COR-L47 (cell line): ENCODE data around the gene LY86.
"Not testable (repeated sequence)": the region's sequence is repeated elsewhere in the genome, so short reads cannot be mapped to it uniquely, and the experiment has no call there.

Experiments used
- DNase-seq: peaks from one replicate; lab custom pipeline; 2025; lab: John Stamatoyannopoulos, UW

LY86 gene

GRCh38 chr6:6596529-6597328, 8.2 kb downstream of the LY86 start:
- DNase-seq = no peak

- no peak for DNase-seq
These were observed 9.2 kb downstream of the LY86 start for GRCh38 chr6:6597682-6598081.

- DNase-seq = no peak
These were observed 11.0 kb downstream of the LY86 start for GRCh38 chr6:6599468-6599873.

GRCh38 chr6:6600875-6601274, 12.4 kb downstream of the LY86 start:
- DNase-seq = no peak

GRCh38 chr6:6602262-6602661, 13.7 kb downstream of the LY86 start:
- DNase-seq = no peak

- no peak for DNase-seq
These were observed 14.8 kb downstream of the LY86 start for GRCh38 chr6:6603317-6603716.

- DNase-seq = no peak
These were observed 15.5 kb downstream of the LY86 start for GRCh38 chr6:6604015-6604414.

- no peak for DNase-seq
These were observed 16.0 kb downstream of the LY86 start for GRCh38 chr6:6604566-6604965.

GRCh38 chr6:6605873-6606272, 17.4 kb downstream of the LY86 start:
- no peak for DNase-seq

- not testable (repeated sequence) for DNase-seq
These were observed 18.0 kb downstream of the LY86 start for GRCh38 chr6:6606391-6607030.

- no peak for DNase-seq
These were observed 20.9 kb downstream of the LY86 start for GRCh38 chr6:6609450-6609849.

GRCh38 chr6:6610031-6610591, 21.6 kb downstream of the LY86 start:
- DNase-seq = no peak

- no peak for DNase-seq
These were observed 23.0 kb downstream of the LY86 start for GRCh38 chr6:6611486-6611885.

- no peak for DNase-seq
These were observed 23.8 kb downstream of the LY86 start for GRCh38 chr6:6612308-6612707.

GRCh38 chr6:6613103-6613718, 24.7 kb downstream of the LY86 start:
- DNase-seq = not testable (repeated sequence)

- DNase-seq = no peak
These were observed 25.8 kb downstream of the LY86 start for GRCh38 chr6:6614096-6614982.

GRCh38 chr6:6614983-6615349, 26.4 kb downstream of the LY86 start:
- no peak for DNase-seq

- DNase-seq = no peak
These were observed 28.1 kb downstream of the LY86 start for GRCh38 chr6:6616656-6617055.

GRCh38 chr6:6619021-6619794, 30.7 kb downstream of the LY86 start:
- no peak for DNase-seq

GRCh38 chr6:6620766-6621425, 32.4 kb downstream of the LY86 start:
- no peak for DNase-seq

GRCh38 chr6:6622501-6622900, 34.0 kb downstream of the LY86 start:
- DNase-seq = no peak
